H9 (cell line): ENCODE measurements around the gene UNC13C. TPM values are rescaled to one million over a fixed set of nuclear protein-coding genes. Genes with fewer than 3 reads are reported as not detected.

Experiments used
- DNase-seq: peaks from one replicate; pipeline ENCODE4 v3.0.0-alpha.2; 2017
- H2AFZ ChIP-seq: one replicate; pipeline ENCODE4 v1.6.1; 2013; ENCODE audit warnings: mild to moderate bottlenecking, low read length, control low read depth, moderate library complexity
- H2AK5ac ChIP-seq: 2 replicates; pipeline ENCODE4 v1.6.1; 2013; ENCODE audit warnings: low read length, control low read depth, mixed read lengths; ENCODE audit not compliant: insufficient read length
- H2BK120ac ChIP-seq: one replicate; pipeline ENCODE4 v1.6.1; 2013; ENCODE audit warnings: low read depth, mild to moderate bottlenecking, low read length, control low read depth, inconsistent platforms; ENCODE audit not compliant: poor library complexity, severe bottlenecking
- H2BK12ac ChIP-seq: 2 replicates; pipeline ENCODE4 v1.6.1; 2013; ENCODE audit warnings: low read length, control low read depth, mixed read lengths, low read depth; ENCODE audit not compliant: insufficient read length
- H2BK15ac ChIP-seq: 2 replicates; pipeline ENCODE4 v1.6.1; 2013; ENCODE audit warnings: low read depth, low read length, control low read depth
- H2BK20ac ChIP-seq: one replicate; pipeline ENCODE4 v1.6.1; 2013; ENCODE audit warnings: low read depth, mild to moderate bottlenecking, low read length, control low read depth, inconsistent platforms; ENCODE audit not compliant: poor library complexity, severe bottlenecking
- H2BK5ac ChIP-seq: 2 replicates; pipeline ENCODE4 v1.6.1; 2013; ENCODE audit warnings: low read length, control low read depth, mixed read lengths; ENCODE audit not compliant: insufficient read length
- H3K14ac ChIP-seq: 2 replicates; pipeline ENCODE4 v1.6.1; 2013; ENCODE audit warnings: low read length, control low read depth; ENCODE audit not compliant: insufficient read depth
- H3K18ac ChIP-seq: 2 replicates; pipeline ENCODE4 v1.6.1; 2013; ENCODE audit warnings: low read depth, mild to moderate bottlenecking, mixed read lengths, low read length, control low read depth; ENCODE audit not compliant: insufficient read length
- H3K23ac ChIP-seq: 2 replicates; pipeline ENCODE4 v1.6.1; 2013; ENCODE audit warnings: low read length, control low read depth, mixed read lengths, low read depth; ENCODE audit not compliant: insufficient read length
- H3K23me2 ChIP-seq: 2 replicates; pipeline ENCODE4 v1.6.1; 2013; ENCODE audit warnings: low read depth, mild to moderate bottlenecking, mixed read lengths, low read length, control low read depth; ENCODE audit not compliant: insufficient read length, poor library complexity, severe bottlenecking
- H3K27ac ChIP-seq: 2 replicates; pipeline ENCODE4 v1.5.1; 2013; ENCODE audit warnings: low read length, control low read depth, mixed read lengths, low read depth; ENCODE audit not compliant: insufficient read length
- H3K27me3 ChIP-seq: 2 replicates; pipeline ENCODE4 v1.6.1; 2013; ENCODE audit warnings: low read length, control low read depth, inconsistent platforms; ENCODE audit not compliant: insufficient read depth
- H3K4ac ChIP-seq: 2 replicates; pipeline ENCODE4 v1.6.1; 2013; ENCODE audit warnings: low read depth, mild to moderate bottlenecking, control low read depth, inconsistent platforms, low read length, moderate library complexity
- H3K4me1 ChIP-seq: 2 replicates; pipeline ENCODE4 v1.6.1; 2013; ENCODE audit warnings: low read length, control low read depth, inconsistent platforms; ENCODE audit not compliant: insufficient read depth
- H3K4me2 ChIP-seq: 2 replicates; pipeline ENCODE4 v1.6.1; 2013; ENCODE audit warnings: low read length, control low read depth, mixed read lengths; ENCODE audit not compliant: insufficient read length, insufficient read depth
- H3K56ac ChIP-seq: 2 replicates; pipeline ENCODE4 v1.6.1; 2013; ENCODE audit warnings: low read depth, mild to moderate bottlenecking, mixed read lengths, low read length, control low read depth; ENCODE audit not compliant: insufficient read length
- H3K79me1 ChIP-seq: 2 replicates; pipeline ENCODE4 v1.6.1; 2013; ENCODE audit warnings: low read depth, mild to moderate bottlenecking, moderate library complexity, low read length, control low read depth, inconsistent platforms; ENCODE audit not compliant: insufficient read depth, poor library complexity, severe bottlenecking
- H3K79me2 ChIP-seq: 2 replicates; pipeline ENCODE4 v1.6.1; 2013; ENCODE audit warnings: low read length, control low read depth, inconsistent platforms; ENCODE audit not compliant: insufficient read depth
- H3K9ac ChIP-seq: 2 replicates; pipeline ENCODE4 v1.6.1; 2013; ENCODE audit warnings: low read length, control low read depth, mixed read lengths; ENCODE audit not compliant: insufficient read length; ENCODE audit errors: extremely low read depth
- H3K9me3 ChIP-seq: one replicate; pipeline ENCODE4 v1.6.1; 2013; ENCODE audit warnings: low read depth, low read length, inconsistent platforms; ENCODE audit not compliant: control insufficient read depth
- H3T11ph ChIP-seq: one replicate; pipeline ENCODE4 v1.6.1; 2013; ENCODE audit warnings: mild to moderate bottlenecking, low read length, control low read depth, inconsistent platforms
- H4K20me1 ChIP-seq: one replicate; pipeline ENCODE4 v1.6.1; 2013; ENCODE audit not compliant: control insufficient read depth, insufficient read length, insufficient read depth
- H4K5ac ChIP-seq: 2 replicates; pipeline ENCODE4 v1.6.1; 2013; ENCODE audit warnings: low read depth, mild to moderate bottlenecking, mixed read lengths, low read length, control low read depth; ENCODE audit not compliant: insufficient read length
- H4K8ac ChIP-seq: replicated peaks from 2 replicates; pipeline ENCODE4 v1.6.1; 2013; ENCODE audit warnings: low read length, control low read depth, mixed read lengths, low read depth; ENCODE audit not compliant: insufficient read length
- H4K91ac ChIP-seq: 2 replicates; pipeline ENCODE4 v1.6.1; 2013; ENCODE audit warnings: low read depth, mild to moderate bottlenecking, moderate library complexity, mixed read lengths, low read length, control low read depth; ENCODE audit not compliant: insufficient read length
- H3K27ac Mint-ChIP-seq, 3 experiments: 2 replicates in 2 of 3; 3 replicates in 1 of 3; pipeline ENCODE4 v1.8.0; 2020 to 2021; ENCODE audit warnings: mixed read lengths in 3 of 3, mild to moderate bottlenecking in 1 of 3, moderate library complexity in 1 of 3
- H3K27me3 Mint-ChIP-seq: 2 replicates; pipeline ENCODE4 v1.8.0; 2021; ENCODE audit warnings: low read depth, mild to moderate bottlenecking, moderate library complexity, mixed read lengths
- H3K36me3 Mint-ChIP-seq, 3 experiments: 2 replicates in 2 of 3; 3 replicates in 1 of 3; pipeline ENCODE4 v1.8.0; 2020 to 2021; ENCODE audit warnings: low read depth in 3 of 3, mixed read lengths in 3 of 3; ENCODE audit not compliant: insufficient read depth in 1 of 3
- H3K4me1 Mint-ChIP-seq, 2 experiments: 2 replicates each; pipeline ENCODE4 v1.8.0; 2020; ENCODE audit warnings: mixed read lengths in 2 of 2
- H3K4me3 Mint-ChIP-seq, 2 experiments: 2 replicates in 1 of 2; 3 replicates in 1 of 2; pipeline ENCODE4 v1.8.0; 2020 to 2021; ENCODE audit warnings: mild to moderate bottlenecking in 2 of 2, mixed read lengths in 2 of 2, moderate library complexity in 1 of 2
- H3K9me3 Mint-ChIP-seq, 2 experiments: 2 replicates in 1 of 2; 3 replicates in 1 of 2; pipeline ENCODE4 v1.8.0; 2020; ENCODE audit warnings: mild to moderate bottlenecking in 2 of 2, mixed read lengths in 2 of 2, moderate library complexity in 1 of 2
- WGBS: extraction: QIAGEN DNeasy Blood & Tissue Kit; methylation state at CpG from one replicate; pipeline ENCODE4 v1.1.7; 2013; ENCODE audit warnings: missing lambda C conversion rate, low lambda C conversion rate, mixed read lengths; ENCODE audit not compliant: insufficient read length; ENCODE audit errors: extremely low coverage; 5-methylcytosine and 5-hydroxymethylcytosine counted together
- total RNA-seq: library from RNA; stranded (reverse); gene quantifications from 2 replicates; pipeline ENCODE4 v1.2.1, GENCODE V29; 2021
- TF ChIP-seq, protein P1 (sequence below): fragments of 200-600 bp; sonication (generic); conservative IDR thresholded peaks from 3 replicates; pipeline ENCODE4 v1.8.0; 2021; ENCODE audit warnings: antibody characterized with exemption, mild to moderate bottlenecking

Gene UNC13C
- total RNA-seq, 1 experiment from 2014 or later = 0.02 TPM

DNA sequence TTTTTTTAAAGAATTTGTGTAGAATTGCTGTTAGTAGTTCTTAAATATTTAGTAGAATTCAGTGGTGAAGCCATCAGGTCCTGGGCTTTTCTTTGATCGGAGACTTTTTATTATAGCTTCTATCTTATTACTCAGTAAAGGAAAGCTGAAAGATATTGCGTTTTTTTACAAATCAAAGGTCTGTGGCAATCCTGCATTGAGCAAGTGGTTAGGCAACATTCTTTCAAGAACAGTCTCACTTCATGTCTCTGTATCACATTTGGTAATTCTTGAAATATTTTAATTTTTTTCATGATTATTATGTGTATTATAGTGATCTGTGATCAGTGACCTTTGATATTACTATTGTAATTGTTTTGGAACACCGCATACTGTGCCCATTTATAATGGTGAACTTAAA, 140.8 kb downstream of the UNC13C start:
- H2BK120ac ChIP-seq = no peak overlapping the region
- no peak overlapping the region for H2BK20ac ChIP-seq
- Mint-ChIP-seq H3K4me3 (no peak overlapping the region), H3K27me3 (no peaks in the 10 kb centered on the region), H3K27ac (no peak overlapping the region), H3K36me3 (no peaks in the 10 kb centered on the region), H3K4me1 (no peaks in the 10 kb centered on the region), H3K9me3 (peaks cover 0 to 2% of the 10 kb centered on the region in 2 experiments; a peak in 1 of 5 replicates)
- no peaks in the 10 kb centered on the region for H3K27me3 ChIP-seq
- H4K20me1 ChIP-seq = no peaks in the 10 kb centered on the region
- H3K23ac ChIP-seq = no peak overlapping the region
- H3K4me1 ChIP-seq = no peaks in the 10 kb centered on the region
- TF ChIP-seq, protein P1, sequence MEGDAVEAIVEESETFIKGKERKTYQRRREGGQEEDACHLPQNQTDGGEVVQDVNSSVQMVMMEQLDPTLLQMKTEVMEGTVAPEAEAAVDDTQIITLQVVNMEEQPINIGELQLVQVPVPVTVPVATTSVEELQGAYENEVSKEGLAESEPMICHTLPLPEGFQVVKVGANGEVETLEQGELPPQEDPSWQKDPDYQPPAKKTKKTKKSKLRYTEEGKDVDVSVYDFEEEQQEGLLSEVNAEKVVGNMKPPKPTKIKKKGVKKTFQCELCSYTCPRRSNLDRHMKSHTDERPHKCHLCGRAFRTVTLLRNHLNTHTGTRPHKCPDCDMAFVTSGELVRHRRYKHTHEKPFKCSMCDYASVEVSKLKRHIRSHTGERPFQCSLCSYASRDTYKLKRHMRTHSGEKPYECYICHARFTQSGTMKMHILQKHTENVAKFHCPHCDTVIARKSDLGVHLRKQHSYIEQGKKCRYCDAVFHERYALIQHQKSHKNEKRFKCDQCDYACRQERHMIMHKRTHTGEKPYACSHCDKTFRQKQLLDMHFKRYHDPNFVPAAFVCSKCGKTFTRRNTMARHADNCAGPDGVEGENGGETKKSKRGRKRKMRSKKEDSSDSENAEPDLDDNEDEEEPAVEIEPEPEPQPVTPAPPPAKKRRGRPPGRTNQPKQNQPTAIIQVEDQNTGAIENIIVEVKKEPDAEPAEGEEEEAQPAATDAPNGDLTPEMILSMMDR = no peak
- no peaks in the 10 kb centered on the region for H3K79me1 ChIP-seq
- H3K14ac ChIP-seq = no peak overlapping the region
- no peak overlapping the region for H4K5ac ChIP-seq
- H3K56ac ChIP-seq = no peak overlapping the region
- H3K23me2 ChIP-seq = no peaks in the 10 kb centered on the region
- no peak overlapping the region for H4K8ac ChIP-seq
- H2AK5ac ChIP-seq = no peak overlapping the region
- H3K18ac ChIP-seq = no peak overlapping the region
- no peak overlapping the region for H4K91ac ChIP-seq
- H3T11ph ChIP-seq = no peak overlapping the region
- no peaks in the 10 kb centered on the region for H3K79me2 ChIP-seq
- no peak overlapping the region for H2BK15ac ChIP-seq
- H3K4ac ChIP-seq = no peak overlapping the region
- H2AFZ ChIP-seq = no peak overlapping the region
- no CpG with 5 or more reads among the region's 3 CpGs for WGBS
- no peaks in the 10 kb centered on the region for H3K9me3 ChIP-seq
- H2BK5ac ChIP-seq = no peak overlapping the region
- no peak overlapping the region for H3K4me2 ChIP-seq
- H3K27ac ChIP-seq = no peak overlapping the region
- DNase-seq = no peak
- H2BK12ac ChIP-seq = no peak overlapping the region
- no peak overlapping the region for H3K9ac ChIP-seq
